T-helper 17 cell (primary cell): ENCODE data around the gene TRIM52. TPM values are rescaled to one million over a fixed set of nuclear protein-coding genes. Genes with fewer than 3 reads are reported as not detected.
"Not testable (repeated sequence)": the region's sequence is repeated elsewhere in the genome, so short reads cannot be mapped to it uniquely, and the experiment has no call there.

Experiments
- ATAC-seq: fragments of 150-1000 bp; cut with Tn5 transposase; 2 replicates; pipeline ENCODE4 v1.10.0; 2021; ENCODE audit warnings: mild to moderate bottlenecking, moderate library complexity
- DNase-seq, 3 donors: peaks; one replicate each; pipeline versions ENCODE4 v3.0.0 to v3.0.0-alpha.2; 2020 to 2021
- H3K9me3 ChIP-seq: one replicate; pipeline ENCODE4 v1.7.0; 2013; ENCODE audit warnings: low read length, mild to moderate bottlenecking; ENCODE audit not compliant: control insufficient read depth, poor library complexity, severe bottlenecking
- H3K27ac Mint-ChIP-seq: one replicate; pipeline ENCODE4 v1.8.0; 2022; ENCODE audit warnings: mild to moderate bottlenecking, moderate library complexity, mixed read lengths
- H3K27me3 Mint-ChIP-seq: one replicate; pipeline ENCODE4 v1.8.0; 2022; ENCODE audit warnings: mixed read lengths
- H3K36me3 Mint-ChIP-seq: one replicate; pipeline ENCODE4 v1.8.0; 2022; ENCODE audit warnings: low read depth, mixed read lengths
- H3K4me1 Mint-ChIP-seq: one replicate; pipeline ENCODE4 v1.8.0; 2022; ENCODE audit warnings: mild to moderate bottlenecking, mixed read lengths
- H3K4me3 Mint-ChIP-seq: one replicate; pipeline ENCODE4 v1.8.0; 2022; ENCODE audit warnings: mild to moderate bottlenecking, moderate library complexity, mixed read lengths
- total RNA-seq, 4 donors: library from RNA in 2 of 4; stranded (reverse) in 2 of 4; gene quantifications; one replicate each; pipeline ENCODE4 v1.2.3 and lab custom pipeline; 2022 to 2026

The TRIM52 gene
- total RNA-seq, 2 donors from 2014 or later = 32.2 to 34.6 TPM

DNA sequence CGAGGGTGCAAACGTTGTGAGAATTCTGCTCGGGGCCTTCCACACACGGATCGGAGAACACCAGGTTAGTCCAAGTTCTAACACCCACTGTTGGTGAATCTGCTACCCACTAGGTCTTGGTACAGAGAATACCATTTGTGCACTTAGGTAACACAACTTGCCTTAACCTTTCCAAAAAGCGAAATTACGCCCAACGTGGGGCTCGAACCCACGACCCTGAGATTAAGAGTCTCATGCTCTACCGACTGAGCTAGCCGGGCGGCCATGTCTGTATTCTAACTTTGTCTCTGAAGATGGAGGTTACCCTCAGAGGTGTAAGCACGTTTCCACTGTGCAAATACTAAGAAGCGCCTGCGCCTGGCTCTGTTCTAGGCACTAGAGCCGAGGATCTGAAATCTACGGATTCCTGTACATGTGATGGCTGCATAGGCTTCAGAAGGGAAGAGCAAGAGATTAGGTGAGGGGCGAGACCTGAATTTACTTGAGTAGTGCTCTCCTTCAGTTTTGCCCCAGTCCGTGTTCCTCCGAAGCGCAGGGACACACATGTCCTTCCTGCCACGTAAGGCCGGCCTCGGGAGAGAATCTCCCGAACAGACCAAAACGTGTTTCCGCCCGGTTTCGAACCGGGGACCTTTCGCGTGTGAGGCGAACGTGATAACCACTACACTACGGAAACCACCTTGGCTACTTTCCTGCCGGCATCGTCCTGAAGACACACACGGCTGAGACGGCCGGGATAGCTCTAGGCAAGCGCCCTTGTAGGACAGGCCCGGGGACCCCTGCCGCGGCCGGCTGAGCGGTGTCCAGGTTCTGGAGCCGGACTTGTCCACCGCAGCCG lies 38.9 kb downstream of the TRIM52 start:
- H3K9me3 ChIP-seq = no peaks in the 10 kb centered on the region
- DNase-seq = peak; percentile 80 to 99 (median 91)
- Mint-ChIP-seq H3K27ac (peak overlapping the region; percentile 99), H3K36me3 (peaks cover 4% of the 10 kb centered on the region), H3K27me3 (peaks cover 18% of the 10 kb centered on the region), H3K4me1 (peaks cover 58% of the 10 kb centered on the region), H3K4me3 (peak overlapping the region; percentile 95)
- peak; percentile 44 for ATAC-seq

DNA sequence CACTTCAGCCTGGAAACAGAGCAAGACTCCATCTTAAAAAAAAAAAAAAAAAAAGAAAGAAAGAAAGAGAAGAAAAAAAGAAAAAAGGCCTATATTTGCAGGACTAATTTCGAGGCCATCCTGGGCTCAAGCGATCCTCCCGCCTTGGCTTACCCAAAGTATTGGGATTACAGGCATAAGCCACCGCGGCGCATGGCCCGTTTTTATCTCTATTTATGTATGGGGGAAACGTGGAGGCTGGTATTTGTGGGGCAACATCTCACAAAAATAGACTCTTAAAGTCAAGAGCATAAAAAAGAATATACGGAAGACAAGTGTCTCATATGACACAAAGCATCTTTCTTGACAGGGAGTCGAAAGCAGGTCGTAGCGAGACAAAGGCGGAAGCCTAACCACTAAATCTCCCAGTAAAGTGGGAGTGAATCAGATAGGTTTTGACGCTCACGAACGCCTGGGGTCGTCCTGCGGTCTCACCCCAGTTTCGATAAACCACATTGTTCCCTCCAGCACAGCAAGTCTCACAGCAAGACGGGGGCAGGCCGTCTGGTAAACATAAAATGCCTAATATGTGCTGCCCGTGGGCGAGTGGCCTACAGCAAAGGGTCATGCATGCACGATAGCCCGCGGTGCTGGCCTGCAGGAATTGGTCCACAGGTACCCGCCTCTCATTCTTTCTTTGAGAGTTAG lies 39.7 kb downstream of the TRIM52 start:
- H3K36me3 Mint-ChIP-seq = peaks cover 4% of the 10 kb centered on the region
- no peak for ATAC-seq

DNA sequence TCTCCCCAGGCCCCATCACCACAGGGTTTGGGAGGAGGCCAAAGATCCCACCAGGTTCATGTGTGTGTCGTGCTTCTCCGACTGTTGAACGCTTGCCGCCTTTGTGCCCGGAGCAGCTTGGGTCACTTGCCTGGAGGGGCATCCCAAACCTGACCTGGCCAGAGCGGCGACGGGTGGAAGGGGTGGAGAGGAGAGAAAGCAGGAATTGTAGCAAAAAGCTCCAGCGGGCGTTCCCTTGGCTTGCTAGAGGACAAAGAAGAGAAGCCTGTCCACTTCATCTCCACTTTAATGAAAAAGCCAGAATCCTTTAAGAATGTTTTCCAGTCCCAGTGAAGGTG lies 40.8 kb downstream of the TRIM52 start:
- H3K4me1 Mint-ChIP-seq = peaks cover 57% of the 10 kb centered on the region
- peak overlapping the region; percentile 71 for H3K4me3 Mint-ChIP-seq
- ATAC-seq (no peak), DNase-seq (no peak)
- H3K9me3 ChIP-seq = no peaks in the 10 kb centered on the region
- peaks cover 4% of the 10 kb centered on the region for H3K36me3 Mint-ChIP-seq
- peak overlapping the region; percentile 99 for H3K27ac Mint-ChIP-seq
- H3K27me3 Mint-ChIP-seq = peaks cover 18% of the 10 kb centered on the region

More for the DNA sequence above, 39.7 kb downstream of the TRIM52 start:
- DNase-seq = peak; percentile 41 to 62 (median 42)
- Mint-ChIP-seq H3K4me3 (peak overlapping the region; percentile 95), H3K27me3 (peaks cover 18% of the 10 kb centered on the region), H3K27ac (peak overlapping the region; percentile 99), H3K4me1 (peaks cover 60% of the 10 kb centered on the region)
- no peaks in the 10 kb centered on the region for H3K9me3 ChIP-seq

DNA sequence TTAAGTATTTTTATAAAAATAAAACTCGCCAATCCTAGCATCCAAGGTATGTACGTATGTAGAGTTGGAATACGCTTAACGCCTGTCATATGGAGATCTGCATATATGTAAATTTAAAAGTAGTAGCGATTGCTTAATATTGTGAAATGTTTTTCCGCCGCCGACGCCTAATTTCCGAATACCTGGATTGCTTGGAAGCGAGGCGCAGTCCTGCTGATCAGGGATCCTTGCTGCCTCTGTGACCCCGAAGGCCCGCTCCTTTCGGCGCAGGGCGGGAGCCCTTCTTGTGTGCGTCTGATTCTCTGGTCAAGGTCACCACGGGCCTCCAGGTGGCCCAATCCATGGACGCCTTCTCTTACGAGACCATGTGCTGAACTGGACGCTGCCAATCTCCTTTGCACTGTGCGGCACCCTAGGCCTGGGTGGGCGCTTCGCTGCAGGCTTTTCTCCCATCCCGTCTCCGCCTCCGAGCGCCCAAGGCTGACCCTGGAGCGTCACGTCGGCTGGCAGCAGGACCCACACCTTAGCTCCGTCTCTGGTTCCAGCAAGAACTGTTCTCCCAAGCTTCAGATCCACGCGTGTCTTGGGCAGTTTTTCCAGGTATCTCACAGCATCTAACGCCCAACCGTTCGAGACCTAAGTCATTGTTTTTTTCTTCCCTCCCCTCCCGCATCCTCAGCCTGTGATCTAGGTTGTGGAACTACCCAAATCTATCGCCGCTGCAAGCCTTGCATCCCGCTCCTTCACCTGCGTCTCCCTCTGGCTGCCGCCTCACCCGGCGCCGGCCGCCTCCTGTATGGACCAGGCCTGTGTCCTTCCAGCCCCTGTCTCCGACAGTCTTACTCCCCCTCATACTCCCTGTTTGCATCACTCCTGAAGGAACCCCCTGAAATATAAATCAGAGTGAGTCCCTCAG lies 41.4 kb downstream of the TRIM52 start:
- peak overlapping the region; percentile 71 for H3K4me3 Mint-ChIP-seq
- peaks cover 4% of the 10 kb centered on the region for H3K36me3 Mint-ChIP-seq
- no peaks in the 10 kb centered on the region for H3K9me3 ChIP-seq
- DNase-seq (no peak), ATAC-seq (no peak)
- peak overlapping the region; percentile 99 for H3K27ac Mint-ChIP-seq
- H3K4me1 Mint-ChIP-seq = peaks cover 53% of the 10 kb centered on the region
- peaks cover 18% of the 10 kb centered on the region for H3K27me3 Mint-ChIP-seq

DNA sequence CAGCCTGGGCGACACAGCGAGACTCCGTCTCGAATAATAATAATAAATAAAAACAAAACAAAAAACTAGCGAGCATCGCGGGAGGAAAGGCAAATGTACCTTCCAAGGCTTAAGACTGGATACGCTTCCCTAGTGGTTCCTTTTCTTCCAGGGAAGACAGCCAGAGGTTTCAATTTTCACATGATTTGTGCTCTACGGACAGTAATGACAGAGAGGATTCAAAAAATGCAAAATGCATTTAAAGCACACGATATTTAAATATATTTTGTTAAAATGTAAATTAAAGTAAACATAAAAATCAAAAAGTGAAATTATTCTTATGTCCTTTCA lies 42.2 kb downstream of the TRIM52 start:
- H3K4me1 Mint-ChIP-seq = peaks cover 47% of the 10 kb centered on the region
- no peaks in the 10 kb centered on the region for H3K9me3 ChIP-seq
- peak overlapping the region; percentile 98 for H3K4me3 Mint-ChIP-seq
- ATAC-seq = no peak
- DNase-seq = no peak
- H3K27ac Mint-ChIP-seq = peak overlapping the region; percentile 100
- peaks cover 18% of the 10 kb centered on the region for H3K27me3 Mint-ChIP-seq
- H3K36me3 Mint-ChIP-seq = peaks cover under 1% of the 10 kb centered on the region

DNA sequence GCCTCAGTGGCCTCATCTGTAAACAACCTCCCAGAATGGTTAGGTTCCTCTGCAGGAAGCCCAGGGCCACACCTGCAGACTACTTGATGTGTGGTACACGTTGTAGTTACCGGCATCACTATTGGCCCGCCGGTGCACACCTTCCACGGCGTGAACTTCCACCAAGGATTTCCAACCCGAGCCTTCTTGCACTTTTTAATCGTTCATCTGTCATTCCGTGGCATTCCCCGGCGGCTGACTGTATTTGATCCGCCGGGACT lies 43.2 kb downstream of the TRIM52 start:
- H3K9me3 ChIP-seq = no peaks in the 10 kb centered on the region
- peaks cover 18% of the 10 kb centered on the region for H3K27me3 Mint-ChIP-seq
- ATAC-seq (peak; percentile 28), DNase-seq (no peak)
- peak overlapping the region; percentile 100 for H3K27ac Mint-ChIP-seq
- peak overlapping the region; percentile 98 for H3K4me3 Mint-ChIP-seq
- peaks cover 3% of the 10 kb centered on the region for H3K36me3 Mint-ChIP-seq
- H3K4me1 Mint-ChIP-seq = peaks cover 43% of the 10 kb centered on the region

DNA sequence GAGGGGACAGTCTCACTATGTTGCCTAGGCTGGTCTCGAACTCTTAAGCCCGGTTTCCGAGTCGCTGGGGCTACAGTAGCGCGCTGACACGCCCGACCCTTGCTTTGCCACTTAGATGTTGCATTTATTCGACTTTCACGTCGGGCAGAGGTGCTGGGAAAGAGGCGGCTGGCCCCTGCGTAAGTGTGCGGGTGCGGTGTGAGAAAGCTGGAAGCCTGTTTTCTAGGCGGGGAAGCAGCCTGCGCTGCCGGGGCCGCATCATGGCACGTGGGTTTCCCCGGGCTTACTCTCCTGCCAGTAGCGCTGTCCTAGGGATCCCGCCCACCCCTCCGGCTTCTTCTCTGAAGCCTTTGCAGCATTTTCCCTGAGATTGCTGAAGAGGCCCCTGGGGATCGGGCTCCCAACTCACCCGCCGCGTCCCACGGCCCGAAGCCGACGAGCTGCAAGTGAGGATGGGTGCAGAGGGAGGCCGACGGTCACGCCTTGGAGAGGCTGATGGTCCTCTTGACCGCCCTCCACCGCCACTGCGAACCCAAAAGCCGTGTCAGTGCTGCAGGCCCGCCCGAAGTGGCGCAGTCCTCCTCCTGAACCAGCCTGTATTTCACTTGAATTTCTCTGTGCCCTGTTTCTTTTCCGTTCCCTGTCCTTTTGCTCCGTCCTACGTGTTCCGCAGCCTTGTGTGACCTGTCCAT lies 43.7 kb downstream of the TRIM52 start:
- peaks cover 3% of the 10 kb centered on the region for H3K36me3 Mint-ChIP-seq
- peaks cover 40% of the 10 kb centered on the region for H3K4me1 Mint-ChIP-seq
- peak; percentile 32 to 58 (median 46) for DNase-seq
- H3K9me3 ChIP-seq = no peaks in the 10 kb centered on the region
- peak overlapping the region; percentile 100 for H3K27ac Mint-ChIP-seq
- peaks cover 17% of the 10 kb centered on the region for H3K27me3 Mint-ChIP-seq
- H3K4me3 Mint-ChIP-seq = peak overlapping the region; percentile 98
- peak; percentile 26 for ATAC-seq

DNA sequence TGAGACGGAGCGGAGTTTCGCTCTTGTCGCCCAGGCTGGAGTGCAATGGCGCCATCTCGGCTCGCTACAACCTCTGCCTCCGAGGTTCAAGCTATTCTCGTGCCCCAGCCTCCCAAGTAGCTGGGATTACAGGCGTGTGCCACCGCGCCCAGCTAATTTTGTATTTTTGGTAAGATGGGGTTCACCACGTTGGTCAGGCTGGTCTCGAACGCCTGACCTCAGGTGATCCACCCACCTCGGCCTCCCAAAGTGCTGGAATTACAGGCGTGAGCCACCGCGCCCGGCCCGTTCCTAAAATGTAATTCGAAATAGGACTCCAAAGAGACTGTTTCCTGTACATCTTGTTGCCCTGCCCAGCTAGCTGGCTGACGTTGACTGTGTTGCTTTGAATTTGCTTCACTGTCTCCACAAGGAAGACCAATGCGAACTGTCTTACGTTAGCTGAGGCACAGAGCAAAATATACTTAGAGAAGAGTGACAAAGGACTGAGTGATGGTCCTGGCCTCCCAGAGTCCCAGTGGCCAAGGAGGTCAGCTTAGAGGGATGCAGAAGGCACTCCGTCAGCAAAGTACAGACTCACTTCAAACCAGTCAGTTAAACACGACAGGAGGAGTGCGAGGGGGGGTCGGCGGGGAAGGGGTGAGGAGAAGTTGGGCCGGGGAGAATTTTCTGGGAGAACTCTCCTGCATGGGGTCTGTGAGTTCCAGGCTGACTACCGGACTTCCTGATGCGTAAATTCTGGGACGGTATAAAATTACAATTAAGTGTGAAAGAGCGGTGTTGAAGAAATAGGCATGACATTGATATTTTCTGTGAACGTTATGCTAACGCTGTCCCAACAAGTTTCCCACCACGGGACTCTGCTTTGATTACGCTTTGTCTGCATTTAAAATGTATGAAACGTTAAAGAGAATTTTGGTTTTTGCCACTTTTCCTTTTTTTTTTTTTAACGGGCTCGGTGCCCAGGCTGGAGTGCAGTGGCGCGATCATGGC lies 44.6 kb downstream of the TRIM52 start:
- H3K27ac Mint-ChIP-seq = peak overlapping the region; percentile 100
- peaks cover 7% of the 10 kb centered on the region for H3K27me3 Mint-ChIP-seq
- peaks cover 3% of the 10 kb centered on the region for H3K36me3 Mint-ChIP-seq
- peak overlapping the region; percentile 98 for H3K4me3 Mint-ChIP-seq
- H3K9me3 ChIP-seq = no peaks in the 10 kb centered on the region
- peak; percentile 52 for ATAC-seq
- DNase-seq = no peak
- H3K4me1 Mint-ChIP-seq = peaks cover 31% of the 10 kb centered on the region

DNA sequence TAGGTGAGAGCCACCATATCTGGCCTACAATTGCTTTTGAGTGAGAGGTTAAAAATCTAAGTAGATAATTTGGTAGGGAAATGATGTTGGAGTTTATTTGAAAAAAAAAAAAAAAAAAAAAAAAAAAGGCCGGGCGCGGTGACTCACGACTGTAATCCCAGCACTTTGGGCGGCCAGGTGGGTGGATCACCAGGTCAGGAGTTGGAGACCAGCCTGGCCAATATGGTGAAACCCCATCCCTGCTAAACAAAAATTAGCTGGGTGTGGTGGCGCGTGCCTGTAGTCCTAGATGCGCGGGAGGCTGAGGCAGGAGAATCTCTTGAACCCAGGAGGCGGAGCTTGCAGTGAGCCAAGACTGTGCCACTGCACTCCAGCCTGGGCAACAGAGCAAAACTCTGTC lies 46.7 kb downstream of the TRIM52 start:
- not testable (repeated sequence) for DNase-seq, H3K27ac Mint-ChIP-seq, H3K4me3 Mint-ChIP-seq, H3K36me3 Mint-ChIP-seq, ATAC-seq, H3K27me3 Mint-ChIP-seq, H3K9me3 ChIP-seq
- peaks cover 24% of the 10 kb centered on the region for H3K4me1 Mint-ChIP-seq

DNA sequence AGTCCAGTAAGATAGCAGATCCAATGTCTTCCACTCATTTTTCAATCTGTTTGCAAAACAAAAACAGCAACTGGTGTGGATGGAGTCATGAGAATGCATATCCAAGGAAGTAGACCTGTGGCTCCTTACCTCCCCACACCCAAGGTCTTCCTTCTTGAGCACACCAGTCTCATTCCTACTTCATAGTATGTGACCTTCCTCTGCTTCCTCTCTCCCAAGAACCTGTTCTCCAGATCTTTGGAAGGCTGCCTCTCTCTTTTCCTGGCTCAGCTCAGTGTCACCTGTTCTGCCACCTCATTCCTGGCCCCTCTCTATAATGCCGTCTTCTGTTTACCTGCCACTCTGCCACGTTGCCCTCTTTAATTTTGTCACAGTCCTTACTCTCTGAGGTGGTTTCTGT lies 48.0 kb downstream of the TRIM52 start:
- H3K36me3 Mint-ChIP-seq = peaks cover 3% of the 10 kb centered on the region
- no peaks in the 10 kb centered on the region for H3K9me3 ChIP-seq
- peaks cover 4% of the 10 kb centered on the region for H3K27me3 Mint-ChIP-seq
- H3K4me1 Mint-ChIP-seq = peaks cover 17% of the 10 kb centered on the region
- no peak for DNase-seq
- no peak overlapping the region for H3K4me3 Mint-ChIP-seq
- H3K27ac Mint-ChIP-seq = peak overlapping the region; percentile 1
- ATAC-seq = no peak

DNA sequence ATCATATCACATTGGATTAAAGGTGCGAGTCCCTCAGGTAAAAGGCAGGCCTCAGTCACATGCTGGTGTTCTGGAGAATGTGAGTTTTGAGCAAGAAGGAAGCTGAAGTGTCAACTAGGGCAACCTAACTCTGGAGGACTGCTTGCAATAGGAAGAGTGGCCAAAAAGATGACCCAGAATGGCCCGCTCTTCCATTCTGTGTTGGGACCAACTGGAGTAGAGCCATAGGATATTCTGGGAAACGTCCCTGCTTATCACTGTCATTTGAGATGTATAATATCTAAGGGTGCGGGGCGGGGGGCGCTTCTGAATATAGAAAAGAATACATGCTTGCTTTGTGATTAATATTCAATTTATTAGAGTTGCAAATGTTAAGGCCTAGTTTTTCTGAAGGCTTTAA lies 48.9 kb downstream of the TRIM52 start:
- no peak overlapping the region for H3K27ac Mint-ChIP-seq
- DNase-seq = no peak
- no peak for ATAC-seq
- no peaks in the 10 kb centered on the region for H3K9me3 ChIP-seq
- peaks cover 3% of the 10 kb centered on the region for H3K36me3 Mint-ChIP-seq
- no peak overlapping the region for H3K4me3 Mint-ChIP-seq
- peaks cover 16% of the 10 kb centered on the region for H3K4me1 Mint-ChIP-seq
- no peaks in the 10 kb centered on the region for H3K27me3 Mint-ChIP-seq

DNA sequence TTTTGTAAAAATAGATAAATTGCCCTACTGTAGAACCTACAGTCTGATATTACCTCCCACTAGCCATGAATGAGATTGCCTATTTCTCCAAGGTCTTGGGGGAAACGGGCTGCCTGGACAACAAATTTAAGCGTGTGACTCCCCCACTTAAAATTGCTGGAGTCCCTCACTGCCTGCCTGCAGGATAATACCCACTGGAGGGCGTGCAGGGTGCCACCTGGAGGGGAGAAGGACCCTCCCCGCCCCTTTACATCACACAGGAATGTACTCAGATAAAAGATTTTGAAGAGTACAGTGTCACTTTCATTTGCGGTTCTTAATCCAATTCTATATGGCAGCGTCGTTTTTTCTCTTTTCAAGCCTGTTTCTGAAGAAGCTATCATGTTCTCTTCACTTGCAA lies 49.7 kb downstream of the TRIM52 start:
- Mint-ChIP-seq H3K4me1 (peaks cover 20% of the 10 kb centered on the region), H3K27ac (no peak overlapping the region), H3K27me3 (peaks cover 8% of the 10 kb centered on the region)

More for the DNA sequence above, 49.7 kb downstream of the TRIM52 start:
- Mint-ChIP-seq H3K4me3 (no peak overlapping the region), H3K36me3 (peaks cover 5% of the 10 kb centered on the region)
- no peaks in the 10 kb centered on the region for H3K9me3 ChIP-seq
- ATAC-seq = no peak
- no peak for DNase-seq
